A549 (cell line): ENCODE results near the gene PRKG1.

Experiments
- CHD2 ChIP-seq: fragments of 150-350 bp; IDR thresholded peaks from 2 replicates; pipeline ENCODE4 v1.6.1; 2014; ENCODE audit warnings: low read length; ENCODE audit not compliant: partially characterized antibody
- POLR2A ChIP-seq: IDR thresholded peaks from 2 replicates; pipeline ENCODE4 v1.6.1; 2012; ENCODE audit warnings: mild to moderate bottlenecking, low read length
- RAD21 ChIP-seq, 2 experiments: fragments of >200 bp in 1 of 2; sonication (Bioruptor Twin) in 1 of 2; formaldehyde crosslinking in 1 of 2; IDR thresholded peaks in 1 of 2; conservative IDR thresholded peaks in 1 of 2; 2 replicates in 1 of 2; 3 replicates in 1 of 2; pipeline ENCODE4 v1.6.1; 2012 to 2018; ENCODE audit warnings: inconsistent platforms in 1 of 2
- TF ChIP-seq, protein P1 (sequence below): fragments of >200 bp; sonication (Bioruptor Twin); formaldehyde crosslinking; IDR thresholded peaks from 3 replicates; pipeline ENCODE4 v1.5.1; 2016

- TF ChIP-seq POLR2A (no peak), CHD2 (no peak), RAD21 (conservative IDR thresholded peaks at IDR 0.05 in 1 of 2, IDR thresholded peaks at IDR 0.05 in 1 of 2) (no peak)
- TF ChIP-seq, protein P1, sequence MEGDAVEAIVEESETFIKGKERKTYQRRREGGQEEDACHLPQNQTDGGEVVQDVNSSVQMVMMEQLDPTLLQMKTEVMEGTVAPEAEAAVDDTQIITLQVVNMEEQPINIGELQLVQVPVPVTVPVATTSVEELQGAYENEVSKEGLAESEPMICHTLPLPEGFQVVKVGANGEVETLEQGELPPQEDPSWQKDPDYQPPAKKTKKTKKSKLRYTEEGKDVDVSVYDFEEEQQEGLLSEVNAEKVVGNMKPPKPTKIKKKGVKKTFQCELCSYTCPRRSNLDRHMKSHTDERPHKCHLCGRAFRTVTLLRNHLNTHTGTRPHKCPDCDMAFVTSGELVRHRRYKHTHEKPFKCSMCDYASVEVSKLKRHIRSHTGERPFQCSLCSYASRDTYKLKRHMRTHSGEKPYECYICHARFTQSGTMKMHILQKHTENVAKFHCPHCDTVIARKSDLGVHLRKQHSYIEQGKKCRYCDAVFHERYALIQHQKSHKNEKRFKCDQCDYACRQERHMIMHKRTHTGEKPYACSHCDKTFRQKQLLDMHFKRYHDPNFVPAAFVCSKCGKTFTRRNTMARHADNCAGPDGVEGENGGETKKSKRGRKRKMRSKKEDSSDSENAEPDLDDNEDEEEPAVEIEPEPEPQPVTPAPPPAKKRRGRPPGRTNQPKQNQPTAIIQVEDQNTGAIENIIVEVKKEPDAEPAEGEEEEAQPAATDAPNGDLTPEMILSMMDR = no peak
Measured at GRCh38 chr10:51244309-51244708, 170.0 kb downstream of the PRKG1 start.
